GM12892 (cell line): ENCODE data around the gene AADACL2.

ENCODE experiments used
- POLR2A ChIP-seq: IDR thresholded peaks from 2 replicates; pipeline ENCODE4 v1.6.1; 2011; ENCODE audit warnings: low read depth, low read length, control low read depth
- TAF1 ChIP-seq: IDR thresholded peaks from 2 replicates; pipeline ENCODE4 v1.6.1; 2011; ENCODE audit warnings: low read depth, mild to moderate bottlenecking, control low read depth, low read length, borderline replicate concordance

DNA sequence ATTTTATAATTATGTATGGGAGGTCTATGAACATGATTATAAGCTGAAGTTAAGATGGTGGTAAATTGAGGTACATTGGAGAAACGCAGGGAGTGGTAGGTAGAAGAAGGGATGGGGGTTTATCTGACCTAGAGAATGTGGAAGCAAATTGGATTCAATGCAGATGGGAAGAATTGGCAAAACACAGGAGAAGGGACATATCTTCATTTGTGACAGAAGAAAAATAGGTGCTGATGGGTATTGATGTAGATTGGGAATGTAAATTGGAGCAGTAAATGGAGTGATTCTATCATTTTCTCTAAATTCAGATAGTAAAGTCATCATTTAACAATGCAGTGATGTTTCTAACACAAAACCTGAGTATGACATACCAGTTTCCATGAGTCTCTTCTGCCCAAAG, 40.5 kb downstream of the AADACL2 start:
- no peak for TF ChIP-seq POLR2A
- no peak for TF ChIP-seq TAF1
